Activated CD4-positive, CD25-positive, alpha-beta regulatory T cell treated with anti-CD3 and anti-CD28 coated beads, Interleukin-2, amount 50 U/mL, for 16 hours (primary cell): Measurements from ENCODE around the gene QRFPR.
"Not testable (repeated sequence)": the region's sequence is repeated elsewhere in the genome, so short reads cannot be mapped to it uniquely, and the experiment has no call there.

Source experiments
- DNase-seq: peaks from one replicate; pipeline ENCODE4 v3.0.0-alpha.2; 2020; ENCODE audit warnings: low read depth, low spot score

The QRFPR gene

GRCh38 chr4:121339824-121340223 is 41.0 kb downstream of the QRFPR start:
- no peak for DNase-seq

DNA sequence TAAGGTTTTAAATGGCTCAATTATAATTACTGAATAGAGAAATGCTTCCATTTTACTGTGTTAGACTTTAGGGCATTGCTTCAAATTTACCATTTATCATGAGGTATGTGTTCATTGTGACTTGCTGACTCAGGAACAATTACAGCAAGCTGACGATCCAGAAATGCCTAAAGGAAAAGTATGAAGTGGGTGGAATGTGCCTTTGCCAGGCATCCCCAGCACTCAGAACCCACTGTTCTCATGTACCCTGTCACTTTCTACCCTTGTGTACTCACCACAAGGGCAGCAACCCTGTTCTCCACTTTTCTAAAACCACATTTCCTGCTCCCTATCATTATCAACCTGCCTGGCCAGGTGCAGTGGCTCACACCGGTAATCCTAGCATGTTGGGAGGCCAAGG is 41.5 kb downstream of the QRFPR start:
- DNase-seq, result no peak

GRCh38 chr4:121338518-121338917 is 42.3 kb downstream of the QRFPR start:
- DNase-seq, result no peak

DNA sequence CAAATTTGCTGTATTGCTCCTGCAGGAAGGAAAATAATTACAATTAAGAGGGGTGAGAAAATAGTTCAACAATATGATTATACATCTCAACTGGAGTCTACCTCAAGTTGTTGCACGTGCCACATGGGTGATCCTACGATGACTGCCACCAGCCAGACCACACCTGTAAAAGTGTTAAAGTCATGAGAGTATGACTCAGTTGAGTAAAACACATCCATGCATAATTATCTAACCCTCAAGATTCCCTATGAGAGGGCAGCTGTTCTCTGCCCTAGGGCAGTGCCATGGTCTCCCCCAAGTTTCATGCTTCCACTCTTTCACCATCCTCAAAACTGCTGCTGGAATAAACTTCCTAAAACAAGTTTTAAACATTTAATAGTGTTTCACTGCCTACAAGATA is 44.1 kb downstream of the QRFPR start:
- no peak for DNase-seq

- DNase-seq, result no peak
These were observed 50.6 kb downstream of the QRFPR start for GRCh38 chr4:121330180-121330665.

DNA sequence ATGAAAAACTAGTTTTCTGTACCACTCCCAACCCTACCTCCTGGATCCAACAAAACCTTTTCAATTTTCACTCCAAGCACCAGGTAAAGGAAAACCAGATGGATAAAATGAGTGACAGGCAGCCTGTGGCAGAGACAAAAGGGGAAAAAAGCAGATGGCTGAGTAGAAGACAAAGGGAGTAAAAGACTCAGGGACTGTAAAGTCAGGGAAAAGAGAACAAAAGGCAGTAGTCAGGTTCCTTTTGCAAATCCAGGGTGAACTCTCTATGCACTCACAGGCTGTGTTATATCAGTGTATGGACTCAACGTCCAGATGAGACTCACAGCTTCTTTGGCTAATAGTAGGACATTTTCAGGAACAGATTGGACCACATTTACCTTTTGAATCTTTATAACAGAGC is 54.2 kb downstream of the QRFPR start:
- DNase-seq, result no peak

DNA sequence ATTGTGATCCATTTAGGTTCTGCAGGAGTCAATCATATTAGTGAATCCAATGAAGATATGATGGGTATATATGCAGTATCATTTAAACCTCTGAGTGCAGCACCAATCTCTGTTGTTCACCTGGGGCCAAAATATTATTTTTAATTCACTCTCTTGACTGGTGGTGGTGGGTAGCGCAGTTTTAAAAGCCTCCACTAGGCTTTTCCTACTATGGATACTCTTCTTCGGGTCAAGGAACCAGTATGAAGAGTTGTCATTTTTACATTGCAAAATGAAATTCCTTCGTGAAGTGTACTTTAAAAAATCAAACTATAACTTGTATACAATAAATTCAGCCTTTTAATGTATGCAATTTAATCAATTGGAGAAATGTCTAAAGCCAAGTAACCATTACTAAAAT is 56.5 kb downstream of the QRFPR start:
- DNase-seq, result no peak

GRCh38 chr4:121321466-121321865 is 59.4 kb downstream of the QRFPR start:
- no peak for DNase-seq

DNA sequence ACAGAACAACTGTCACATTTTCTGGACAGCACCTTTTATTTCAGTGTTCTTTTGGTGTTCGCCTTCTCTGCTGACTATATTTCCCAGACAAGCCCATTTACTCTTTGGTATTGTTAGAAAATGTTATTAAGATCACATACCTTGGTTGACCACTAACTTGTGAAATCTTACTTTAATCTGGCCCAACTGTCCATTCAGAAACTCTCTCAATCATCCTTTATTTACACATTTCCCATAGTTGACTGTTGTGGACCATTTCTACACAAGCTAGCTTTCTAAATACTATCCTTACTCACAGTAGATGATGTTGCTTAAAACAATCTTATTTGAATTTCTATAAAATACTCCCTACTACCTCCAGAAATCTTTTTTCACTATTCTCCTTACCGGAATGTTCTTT is 64.7 kb downstream of the QRFPR start:
- DNase-seq, result no peak

GRCh38 chr4:121313430-121313829 is 67.4 kb downstream of the QRFPR start:
- DNase-seq, result not testable (repeated sequence)

- DNase-seq, result no peak
These were observed 72.0 kb downstream of the QRFPR start for GRCh38 chr4:121308828-121309227.

DNA sequence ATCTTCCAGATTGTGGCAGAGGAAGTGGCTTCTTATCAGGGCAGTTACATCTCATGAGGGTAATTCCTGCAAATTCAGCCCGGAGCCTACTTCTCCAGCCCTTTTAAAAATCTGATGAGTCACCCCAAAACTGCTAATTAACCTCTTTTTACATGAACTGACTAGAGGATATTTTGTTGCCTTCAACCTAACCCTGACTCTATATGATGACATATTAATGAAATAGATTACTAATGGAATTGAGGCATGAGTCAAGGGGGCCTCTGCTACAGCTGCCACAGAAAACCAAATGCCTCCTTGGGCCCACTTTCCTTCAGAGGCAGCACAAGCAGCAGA is 72.5 kb downstream of the QRFPR start:
- no peak for DNase-seq

- DNase-seq, result peak; percentile 14
These were observed 73.1 kb downstream of the QRFPR start for GRCh38 chr4:121307445-121308327.

DNA sequence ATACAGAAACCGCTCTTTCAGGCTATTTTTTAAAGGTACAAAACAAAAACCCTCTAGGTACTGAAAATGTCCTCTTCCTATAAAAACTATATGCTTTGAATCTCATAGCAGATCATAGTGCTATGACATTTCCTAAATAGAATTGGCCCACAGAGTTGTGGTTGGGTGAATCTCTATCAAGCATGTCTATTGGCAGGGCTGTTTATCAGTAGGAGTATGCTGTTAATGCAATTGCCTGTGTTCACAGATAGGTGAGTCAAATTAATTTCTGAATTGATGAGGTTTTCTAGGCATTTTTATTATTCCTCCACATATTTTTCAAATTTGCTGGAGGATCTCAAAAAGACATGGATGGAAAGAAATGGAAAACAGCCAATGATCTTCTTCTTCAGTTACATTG is 73.9 kb downstream of the QRFPR start:
- no peak for DNase-seq

- no peak for DNase-seq
These were observed 75.9 kb downstream of the QRFPR start for GRCh38 chr4:121304893-121305292.

DNA sequence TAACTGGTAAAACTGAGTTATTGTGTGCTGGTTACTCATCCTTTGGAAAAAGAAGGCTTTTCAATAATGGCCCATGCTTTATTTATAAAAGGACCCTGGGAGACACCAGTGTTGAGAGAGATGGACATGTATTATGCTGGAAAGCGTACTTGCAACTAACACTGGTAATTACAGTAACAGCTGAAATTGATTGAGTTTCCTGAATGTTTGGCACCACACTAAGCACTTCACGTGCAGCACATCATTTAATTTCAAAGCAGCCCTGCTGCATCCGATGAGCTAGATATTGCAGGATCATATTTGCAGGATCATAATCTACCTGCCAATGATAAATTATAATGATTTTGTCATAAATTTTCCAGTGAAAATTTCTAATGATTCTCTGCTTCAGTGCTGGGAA is 81.5 kb downstream of the QRFPR start:
- DNase-seq, result no peak

DNA sequence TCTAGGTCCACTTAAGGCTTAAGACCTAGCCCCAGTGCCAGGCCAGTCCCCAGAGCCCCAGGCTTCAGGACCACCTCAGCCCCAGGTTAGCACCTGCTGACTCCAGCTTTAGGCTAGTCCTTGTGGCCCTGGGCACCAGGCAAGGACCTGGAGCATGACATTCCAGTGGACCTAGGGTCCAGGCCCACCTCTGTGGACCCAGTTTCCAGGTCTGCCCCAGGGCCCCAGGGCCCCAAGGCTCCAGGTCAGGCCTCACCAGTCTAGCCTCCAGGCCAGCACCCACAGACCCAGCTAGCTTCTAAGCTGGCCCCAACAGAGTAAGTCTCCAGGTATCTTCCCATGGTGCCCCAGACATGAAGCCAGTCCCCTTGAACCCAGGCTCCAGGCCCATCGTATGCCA is 97.5 kb downstream of the QRFPR start:
- no peak for DNase-seq

GRCh38 chr4:121280425-121280824 is 100.4 kb downstream of the QRFPR start:
- DNase-seq, result no peak

DNA sequence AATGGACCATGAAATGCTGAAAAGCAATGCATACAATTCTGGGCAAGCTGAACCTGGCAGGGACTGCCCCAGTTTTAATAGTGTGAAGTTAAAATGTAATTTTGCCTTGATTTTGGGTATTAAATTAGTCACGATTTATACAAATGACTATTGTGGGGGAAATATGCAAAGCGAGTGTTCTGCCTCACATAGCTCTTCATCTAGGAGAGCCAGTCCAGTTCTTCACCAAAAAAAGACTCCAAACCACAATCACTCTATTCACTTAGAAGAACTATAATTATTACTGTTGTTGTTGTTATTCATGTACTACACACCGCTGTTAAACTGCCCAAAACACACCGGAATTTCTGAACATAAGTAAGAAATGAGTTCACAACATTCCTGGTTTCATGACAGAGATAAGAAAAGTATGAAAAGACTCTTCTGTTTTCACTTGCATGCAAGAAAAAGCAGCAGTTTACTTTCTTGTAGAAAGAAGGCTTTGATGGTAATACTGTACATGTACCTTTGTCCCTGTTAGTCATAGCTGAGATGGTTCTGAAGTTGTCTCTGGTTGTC is 101.9 kb downstream of the QRFPR start:
- DNase-seq, result no peak
